ENCODE results near the gene S100P.
"Not testable (repeated sequence)": the region's sequence is repeated elsewhere in the genome, so short reads cannot be mapped to it uniquely, and the experiment has no call there.

S100P gene

GRCh38 chr4:6693231-6694176 is at the start of gene S100P:
TSS of gene S100P (plus strand) at chr4:6693878. CDS start at chr4:6693933, 55 bp downstream.
- no peak for DNase-seq (ENCODE audit: low read depth, low spot score)

DNA sequence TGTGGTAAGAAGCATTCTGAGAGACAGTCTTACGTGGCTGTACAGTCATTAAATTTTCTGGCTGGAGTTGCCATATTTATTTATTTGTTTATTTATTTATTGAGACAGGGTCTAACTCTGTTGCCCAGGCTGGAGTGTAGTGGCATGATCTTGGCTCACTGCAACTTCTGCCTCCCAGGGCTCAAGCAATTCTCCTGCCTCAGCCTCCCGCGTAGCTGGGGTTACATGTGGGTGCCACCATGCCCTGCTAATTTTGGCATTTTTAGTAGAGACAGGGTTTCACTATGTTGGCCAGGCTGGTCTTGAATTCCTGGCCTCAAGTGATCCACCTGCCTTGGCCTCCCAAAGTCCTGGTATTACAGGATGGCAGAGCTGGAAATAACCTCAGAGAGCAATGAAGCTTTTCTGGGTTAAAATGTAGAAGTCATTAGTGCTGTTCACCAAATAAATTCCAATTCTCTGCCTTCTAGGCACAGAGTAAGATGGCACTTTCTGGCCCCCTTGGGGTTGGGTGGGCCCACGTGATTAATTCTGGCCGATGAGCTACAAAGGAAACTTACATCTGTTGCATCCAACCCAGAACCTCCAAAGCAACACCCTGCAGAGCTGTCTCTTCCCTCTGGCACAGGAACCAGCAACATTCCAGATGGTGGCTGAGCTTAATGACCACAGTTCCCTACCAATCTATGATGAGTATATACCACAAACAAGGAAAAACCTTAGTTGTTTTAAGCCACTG is 48.7 kb upstream of the S100P start:
- no peak for DNase-seq (ENCODE audit: low read depth, low spot score)

DNA sequence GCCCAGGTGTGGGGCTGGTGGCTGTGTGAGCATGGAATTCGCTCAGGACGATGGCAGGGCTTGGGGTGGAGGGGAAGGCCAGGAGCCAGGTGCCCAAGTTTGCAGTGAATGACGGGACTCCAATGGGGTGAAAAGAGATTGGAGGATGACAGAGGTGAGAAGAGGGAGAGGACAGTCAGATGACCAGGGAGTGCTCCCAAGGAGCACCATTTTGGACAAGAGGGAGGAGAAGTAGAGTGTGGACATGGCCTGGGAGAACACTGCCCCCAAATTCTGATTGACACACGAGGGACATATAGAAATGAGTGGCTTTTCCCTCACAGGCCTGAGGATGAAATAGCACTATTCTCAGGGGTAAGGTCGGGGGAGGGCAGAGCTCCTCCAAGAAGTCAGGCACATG is 46.5 kb upstream of the S100P start:
- DNase-seq (ENCODE audit: low read depth, low spot score): no peak

- no peak for DNase-seq (ENCODE audit: low read depth, low spot score)
These were observed 46.0 kb upstream of the S100P start for GRCh38 chr4:6647582-6648230.

GRCh38 chr4:6649216-6649615 is 44.5 kb upstream of the S100P start:
- DNase-seq (ENCODE audit: low read depth, low spot score): no peak

DNA sequence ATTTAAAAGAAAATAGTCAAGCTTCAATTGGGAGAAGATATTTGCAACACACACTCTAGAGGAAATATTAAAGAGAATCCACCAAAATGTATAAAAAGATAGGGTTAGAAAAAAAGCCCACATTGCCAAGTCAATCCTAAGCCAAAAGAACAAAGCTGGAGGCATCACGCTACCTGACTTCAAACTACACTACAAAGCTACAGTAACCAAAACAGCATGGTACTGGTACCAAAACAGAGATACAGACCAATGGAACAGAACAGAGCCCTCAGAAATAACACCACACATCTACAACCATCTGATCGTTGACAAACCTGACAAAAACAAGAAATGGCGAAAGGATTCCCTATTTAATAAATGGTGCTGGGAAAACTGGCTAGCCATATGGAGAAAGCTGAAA is 39.5 kb upstream of the S100P start:
- DNase-seq (ENCODE audit: low read depth, low spot score): not testable (repeated sequence)

GRCh38 chr4:6655291-6655690 is 38.4 kb upstream of the S100P start:
- DNase-seq (ENCODE audit: low read depth, low spot score): not testable (repeated sequence)

- DNase-seq (ENCODE audit: low read depth, low spot score): no peak
These were observed 37.8 kb upstream of the S100P start for GRCh38 chr4:6655924-6656323.

DNA sequence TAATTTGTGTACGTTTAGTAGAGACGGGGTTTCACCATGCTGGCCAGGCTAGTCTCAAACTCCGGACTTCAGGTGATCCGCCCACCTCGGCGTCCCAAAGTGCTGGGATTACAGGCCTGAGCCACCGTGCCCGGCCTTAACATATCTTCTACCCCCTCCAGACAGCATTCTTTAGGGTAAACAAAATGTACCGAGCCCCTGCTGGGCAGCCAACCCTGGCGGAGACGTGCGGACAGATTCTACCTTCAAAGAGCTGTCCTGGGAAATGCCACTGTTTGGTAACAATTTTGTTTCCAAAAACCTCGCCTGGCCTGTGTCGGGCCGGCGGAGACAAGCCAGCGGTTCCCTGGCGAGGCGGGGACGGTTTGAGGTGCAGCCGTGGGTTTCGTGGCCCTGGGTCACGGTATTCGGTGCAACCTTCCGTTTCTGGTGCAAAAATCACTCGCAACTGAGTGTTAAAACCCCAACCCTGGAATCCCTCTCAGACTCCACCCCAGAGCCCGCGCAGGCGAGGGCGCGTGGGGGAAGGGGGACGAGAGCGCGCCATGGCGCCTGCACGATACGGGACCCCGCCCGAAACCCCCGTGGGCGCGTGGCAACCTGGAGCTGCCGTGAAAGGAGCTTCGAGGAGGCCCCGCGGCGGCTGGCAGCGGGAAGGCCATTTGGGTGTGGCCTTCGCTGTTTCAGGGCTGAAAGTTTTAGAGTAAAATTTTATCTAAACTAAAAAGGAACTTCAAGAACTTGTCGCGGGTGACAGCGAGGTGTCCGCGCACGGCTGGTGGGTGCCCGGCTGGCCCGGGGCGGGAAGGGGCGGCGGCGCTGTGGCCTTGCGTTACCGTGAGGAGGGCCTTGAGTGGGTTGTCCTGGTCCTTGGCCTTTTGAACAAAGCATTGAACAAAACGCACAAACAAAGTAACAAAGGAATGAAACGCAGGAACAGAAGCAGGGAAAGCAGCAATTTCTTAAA is 36.2 kb upstream of the S100P start:
- DNase-seq (ENCODE audit: low read depth, low spot score): no peak

DNA sequence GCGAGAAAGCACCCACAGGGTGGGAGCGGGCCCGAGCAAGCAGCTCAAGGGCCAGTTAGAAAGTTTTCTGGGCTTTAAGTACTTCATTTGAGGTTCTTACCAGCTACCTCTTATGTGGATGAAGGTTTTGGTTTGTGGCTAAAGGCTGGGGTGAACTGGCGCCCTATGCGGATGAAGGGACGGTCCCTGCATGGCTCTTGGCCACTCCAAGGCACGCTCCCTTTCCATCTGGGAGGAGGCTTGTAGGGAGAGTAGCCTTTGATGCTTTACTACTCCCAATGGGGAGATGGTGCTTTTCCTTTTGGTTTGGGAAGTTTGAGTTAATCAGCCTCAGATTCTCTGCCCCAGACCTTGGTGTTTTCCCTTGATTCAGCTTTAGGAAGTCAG is 35.5 kb upstream of the S100P start:
- DNase-seq (ENCODE audit: low read depth, low spot score): no peak

- DNase-seq (ENCODE audit: low read depth, low spot score): no peak
These were observed 35.0 kb upstream of the S100P start for GRCh38 chr4:6658597-6659075.

DNA sequence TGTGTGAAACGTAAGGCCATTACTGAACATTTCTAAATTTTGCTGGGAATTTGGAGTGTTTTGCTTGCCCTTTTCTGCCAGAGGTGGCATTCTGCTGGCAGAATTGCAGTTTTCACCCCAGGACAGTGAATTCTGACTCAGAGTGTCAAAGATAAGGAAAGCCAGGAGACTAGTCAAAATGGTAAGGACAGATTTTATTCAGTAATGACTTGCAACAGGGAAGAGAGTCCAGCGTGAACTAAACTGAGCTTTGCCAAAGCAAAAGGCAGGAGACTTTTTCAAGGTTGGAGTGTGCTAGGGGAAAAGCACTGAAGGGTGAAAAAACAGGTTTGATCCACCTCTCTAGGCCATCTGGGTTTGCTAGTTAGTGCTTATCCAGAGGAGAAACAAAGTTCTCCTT is 33.8 kb upstream of the S100P start:
- DNase-seq (ENCODE audit: low read depth, low spot score): no peak

GRCh38 chr4:6660430-6660829 is 33.2 kb upstream of the S100P start:
- no peak for DNase-seq (ENCODE audit: low read depth, low spot score)

DNA sequence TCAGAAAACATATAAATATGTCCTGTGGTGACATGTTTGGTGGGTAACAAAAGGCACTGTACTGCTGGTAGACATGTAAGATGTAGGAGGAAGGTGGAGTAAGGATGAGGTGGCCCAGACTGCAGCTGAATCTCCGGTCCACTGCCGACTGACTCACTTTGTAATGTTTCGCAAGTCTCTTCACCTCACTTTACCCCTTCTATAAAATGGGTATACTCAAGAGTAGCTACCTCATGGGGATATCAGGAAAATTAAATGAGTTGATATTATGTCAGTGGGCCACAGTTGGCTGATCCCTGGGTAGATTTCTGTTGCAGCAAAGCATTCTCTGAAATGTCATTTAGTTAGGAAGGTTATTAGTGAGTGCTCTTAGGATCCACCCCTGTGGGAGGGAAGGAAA is 31.1 kb upstream of the S100P start:
- DNase-seq (ENCODE audit: low read depth, low spot score): no peak

GRCh38 chr4:6663596-6664393 is 29.9 kb upstream of the S100P start:
- DNase-seq (ENCODE audit: low read depth, low spot score): no peak

GRCh38 chr4:6665320-6665654 is 28.4 kb upstream of the S100P start:
- no peak for DNase-seq (ENCODE audit: low read depth, low spot score)

DNA sequence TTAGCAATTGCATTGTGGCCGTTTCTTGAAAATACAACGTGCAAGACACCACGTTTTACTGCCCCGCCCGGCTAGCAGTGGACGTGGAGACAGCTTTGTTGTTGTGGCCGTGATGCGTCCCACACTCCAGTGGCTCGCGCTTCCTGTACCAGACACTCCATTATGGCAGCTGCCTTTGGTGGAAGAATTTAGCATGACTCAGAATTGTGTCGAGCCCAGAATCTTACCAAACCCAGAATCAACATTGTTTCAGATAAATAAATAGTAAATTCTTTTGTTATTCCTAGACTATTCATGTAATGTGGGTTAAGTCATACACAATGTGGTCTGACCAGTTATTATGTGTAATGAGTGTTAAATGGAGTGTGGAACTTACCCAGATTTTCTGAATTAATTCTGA is 25.3 kb upstream of the S100P start:
- no peak for DNase-seq (ENCODE audit: low read depth, low spot score)

DNA sequence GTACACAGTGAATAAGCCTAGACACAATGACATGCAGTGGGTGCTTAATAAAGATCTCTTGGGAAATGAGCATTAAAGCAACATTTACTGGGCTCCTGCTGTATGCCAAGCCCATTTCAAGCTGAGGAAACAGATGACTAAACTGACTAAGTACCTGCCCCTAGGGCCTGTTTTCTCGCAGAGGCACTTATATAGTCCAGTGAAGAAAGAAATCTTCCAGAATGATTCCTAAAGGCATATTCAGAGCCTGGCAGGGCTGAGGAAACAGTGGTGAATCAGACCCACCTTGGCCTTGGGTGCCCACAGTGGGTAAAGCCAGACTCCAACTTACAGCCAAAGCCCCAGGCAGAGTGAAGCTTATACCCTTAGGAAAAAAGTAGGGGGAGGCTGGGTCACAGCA is 22.0 kb upstream of the S100P start:
- no peak for DNase-seq (ENCODE audit: low read depth, low spot score)

GRCh38 chr4:6672131-6672530 is 21.5 kb upstream of the S100P start:
- DNase-seq (ENCODE audit: low read depth, low spot score): no peak

DNA sequence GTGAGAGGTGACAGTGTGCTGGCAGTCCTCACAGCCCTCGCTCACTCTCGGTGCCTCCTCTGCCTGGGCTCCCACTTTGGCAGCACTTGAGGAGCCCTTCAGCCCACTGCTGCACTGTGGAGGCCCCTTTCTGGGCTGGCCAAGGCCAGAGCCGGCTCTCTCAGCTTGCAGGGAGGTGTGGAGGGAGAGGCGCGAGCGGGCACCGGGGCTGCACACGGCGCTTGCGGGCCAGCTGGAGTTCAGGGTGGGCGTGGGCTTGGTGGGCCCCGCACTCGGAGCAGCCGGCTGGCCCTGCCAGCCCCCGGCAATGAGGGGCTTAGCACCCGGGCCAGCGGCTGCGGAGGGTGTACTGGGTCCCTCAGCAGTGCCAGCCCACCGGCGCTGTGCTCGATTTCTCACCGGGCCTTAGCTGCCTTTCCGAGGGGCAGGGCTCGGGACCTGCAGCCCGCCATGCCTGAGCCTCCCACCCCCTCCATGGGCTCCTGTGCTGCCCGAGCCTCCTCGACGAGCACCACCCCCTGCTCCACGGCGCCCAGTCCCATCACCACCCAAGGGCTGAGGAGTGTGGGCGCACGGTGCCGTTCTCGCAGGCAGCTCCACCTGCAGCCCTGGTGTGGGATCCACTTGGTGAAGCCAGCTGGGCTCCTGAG is 21.0 kb upstream of the S100P start:
- DNase-seq (ENCODE audit: low read depth, low spot score): not testable (repeated sequence)

Data from iPS DF 19.7 (cell line).